Measurements from ENCODE around the gene PF4V1. TPM values are rescaled to one million over a fixed set of nuclear protein-coding genes. Genes with fewer than 3 reads are reported as not detected.

Gene PF4V1
- total and polyA plus RNA-seq, 7 donors, result not detected

DNA sequence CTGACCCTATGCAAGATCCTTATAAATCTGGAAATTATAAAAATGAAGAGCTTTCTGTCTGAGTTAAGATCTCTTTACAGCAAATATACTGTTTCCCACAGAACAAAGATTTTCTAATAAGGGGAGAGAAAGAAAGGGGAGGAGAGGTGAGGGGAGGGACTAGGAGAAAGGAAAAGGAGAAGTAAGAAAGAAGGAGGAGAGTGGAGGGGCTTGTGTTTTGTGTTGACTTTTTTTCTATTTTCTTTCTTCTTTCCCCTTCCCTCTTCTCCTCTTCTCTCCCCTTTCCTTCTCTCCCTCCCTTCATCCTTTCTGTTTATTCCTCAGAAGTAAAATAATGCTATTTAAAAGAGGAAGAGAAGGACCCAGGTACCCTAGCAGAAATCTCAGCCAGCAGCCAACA, 10.4 kb upstream of the PF4V1 start:
- no peaks in the 10 kb centered on the region for H3K36me3 ChIP-seq
- DNase-seq, result no peak
- TF ChIP-seq POLR2AphosphoS5 (IDR thresholded peaks at IDR 0.05) (no peak), POLR2A (IDR thresholded peaks at IDR 0.05) (no peak)
- peaks cover 0 to 3% (median 0%) of the 10 kb centered on the region in 3 donors for H3K27me3 ChIP-seq
- no peaks in the 10 kb centered on the region for H3K9me3 ChIP-seq
- H3K4me3 ChIP-seq, result no peak overlapping the region
- intact Hi-C loops (cut with DNase I), result no loop called here
- H3K4me1 ChIP-seq, result no peaks in the 10 kb centered on the region
- H3K27ac ChIP-seq, result no peak overlapping the region

- no peaks in the 10 kb centered on the region for H3K27me3 ChIP-seq
- no peaks in the 10 kb centered on the region for H3K36me3 ChIP-seq
- H3K27ac ChIP-seq, result no peak overlapping the region
- no peak for DNase-seq
- intact Hi-C loops (cut with DNase I), result no loop called here
- no peaks in the 10 kb centered on the region for H3K4me1 ChIP-seq
- no peak overlapping the region for H3K4me3 ChIP-seq
- TF ChIP-seq POLR2A (IDR thresholded peaks at IDR 0.05) (no peak), EP300 (IDR thresholded peaks at IDR 0.05) (no peak), POLR2AphosphoS5 (IDR thresholded peaks at IDR 0.05) (no peak)
- TF ChIP-seq, protein P1, sequence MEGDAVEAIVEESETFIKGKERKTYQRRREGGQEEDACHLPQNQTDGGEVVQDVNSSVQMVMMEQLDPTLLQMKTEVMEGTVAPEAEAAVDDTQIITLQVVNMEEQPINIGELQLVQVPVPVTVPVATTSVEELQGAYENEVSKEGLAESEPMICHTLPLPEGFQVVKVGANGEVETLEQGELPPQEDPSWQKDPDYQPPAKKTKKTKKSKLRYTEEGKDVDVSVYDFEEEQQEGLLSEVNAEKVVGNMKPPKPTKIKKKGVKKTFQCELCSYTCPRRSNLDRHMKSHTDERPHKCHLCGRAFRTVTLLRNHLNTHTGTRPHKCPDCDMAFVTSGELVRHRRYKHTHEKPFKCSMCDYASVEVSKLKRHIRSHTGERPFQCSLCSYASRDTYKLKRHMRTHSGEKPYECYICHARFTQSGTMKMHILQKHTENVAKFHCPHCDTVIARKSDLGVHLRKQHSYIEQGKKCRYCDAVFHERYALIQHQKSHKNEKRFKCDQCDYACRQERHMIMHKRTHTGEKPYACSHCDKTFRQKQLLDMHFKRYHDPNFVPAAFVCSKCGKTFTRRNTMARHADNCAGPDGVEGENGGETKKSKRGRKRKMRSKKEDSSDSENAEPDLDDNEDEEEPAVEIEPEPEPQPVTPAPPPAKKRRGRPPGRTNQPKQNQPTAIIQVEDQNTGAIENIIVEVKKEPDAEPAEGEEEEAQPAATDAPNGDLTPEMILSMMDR (IDR thresholded peaks at IDR 0.05), result no peak
- no peaks in the 10 kb centered on the region for H3K9me3 ChIP-seq
Measured at GRCh38 chr4:73843369-73843768, 9.7 kb upstream of the PF4V1 start.

- H3K4me3 ChIP-seq, result no peak overlapping the region
- H3K27me3 ChIP-seq, result no peaks in the 10 kb centered on the region
- no peak overlapping the region for H3K27ac ChIP-seq
- WGBS, 2 donors, result 77 to 79% methylated on average over 3 of the region's 3 CpGs
- H3K36me3 ChIP-seq, result no peaks in the 10 kb centered on the region
- H3K4me1 ChIP-seq, result no peaks in the 10 kb centered on the region
- TF ChIP-seq POLR2AphosphoS5 (IDR thresholded peaks at IDR 0.05) (no peak), POLR2A (IDR thresholded peaks at IDR 0.05) (no peak), EP300 (IDR thresholded peaks at IDR 0.05) (no peak)
- TF ChIP-seq, protein P1 (IDR thresholded peaks at IDR 0.05), result no peak
- DNase-seq, result no peak
- intact Hi-C loops (cut with DNase I), result no loop called here
- H3K9me3 ChIP-seq, result no peaks in the 10 kb centered on the region
Measured at GRCh38 chr4:73844345-73844744, 8.8 kb upstream of the PF4V1 start.

DNA sequence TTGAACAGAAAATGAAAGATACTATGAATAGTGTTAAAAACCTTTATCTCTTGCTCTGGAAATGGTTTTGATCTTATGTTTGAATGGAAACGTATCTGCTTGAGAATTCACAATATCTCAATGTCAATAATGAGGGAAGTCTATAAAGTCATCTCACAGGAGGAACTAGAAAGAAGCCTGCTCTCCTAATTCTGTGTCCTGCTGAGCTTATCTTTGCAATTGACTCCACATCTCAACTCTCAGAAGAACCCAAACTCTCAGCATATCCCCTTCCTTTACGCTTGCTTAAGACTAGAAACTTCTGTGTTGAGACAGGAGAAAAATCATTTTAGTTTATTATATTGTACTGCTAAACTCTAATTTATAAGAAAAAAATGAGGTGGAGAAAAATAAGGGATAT, 8.3 kb upstream of the PF4V1 start:
- Histone ChIP-seq H3K27me3 (no peaks in the 10 kb centered on the region), H3K4me3 (no peak overlapping the region), H3K4me1 (no peaks in the 10 kb centered on the region), H3K36me3 (no peaks in the 10 kb centered on the region), H3K27ac (no peak overlapping the region), H3K9me3 (no peaks in the 10 kb centered on the region)
- WGBS, 2 donors, result 68 to 71% methylated on average over 2 of the region's 2 CpGs
- intact Hi-C loops (cut with DNase I), result no loop called here
- DNase-seq, result no peak
- TF ChIP-seq EP300 (IDR thresholded peaks at IDR 0.05), result no peak
- TF ChIP-seq, protein P1 (IDR thresholded peaks at IDR 0.05), result no peak
- TF ChIP-seq POLR2A (IDR thresholded peaks at IDR 0.05), result no peak
- TF ChIP-seq POLR2AphosphoS5 (IDR thresholded peaks at IDR 0.05), result no peak

DNA sequence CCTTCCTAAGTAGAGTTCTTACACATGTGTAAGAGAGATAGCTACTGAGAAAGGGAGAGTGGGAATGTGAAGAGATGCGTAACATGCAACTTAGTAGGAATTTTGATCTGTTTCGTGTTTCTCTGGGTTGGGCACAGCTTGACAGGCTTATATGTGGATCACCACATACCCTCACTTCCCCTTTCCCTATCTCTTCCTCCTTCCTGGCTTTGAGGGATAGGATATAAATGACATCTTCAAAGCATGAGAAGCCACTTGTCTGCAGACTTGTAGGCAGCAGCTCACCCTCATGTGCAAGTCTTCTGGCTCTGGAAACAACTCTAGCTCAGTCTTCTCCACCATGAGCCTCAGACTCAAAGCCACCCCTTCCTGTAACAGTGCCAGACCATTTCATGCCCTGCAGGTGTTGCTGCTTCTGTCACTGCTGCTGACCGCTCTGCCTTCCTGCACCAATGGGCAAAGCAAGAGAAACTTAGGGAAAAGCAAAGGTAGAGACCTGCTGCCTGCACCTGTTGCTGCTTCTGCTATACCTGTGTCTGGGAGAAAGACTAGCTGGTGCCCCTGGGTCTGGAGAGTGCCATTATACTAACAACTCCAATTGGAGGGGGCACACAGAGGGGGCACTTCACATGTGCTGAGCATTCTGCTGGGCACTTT, 5.4 kb upstream of the PF4V1 start:
- Histone ChIP-seq H3K4me1 (no peaks in the 10 kb centered on the region), H3K27ac (no peak overlapping the region), H3K27me3 (no peaks in the 10 kb centered on the region), H3K36me3 (no peaks in the 10 kb centered on the region), H3K9me3 (no peaks in the 10 kb centered on the region), H3K4me3 (no peak overlapping the region)
- intact Hi-C loops (cut with DNase I), result no loop called here
- 87 to 97% methylated on average over 3 of the region's 3 CpGs for WGBS, 2 donors
- TF ChIP-seq, protein P1 (IDR thresholded peaks at IDR 0.05), result no peak
- TF ChIP-seq POLR2A (IDR thresholded peaks at IDR 0.05), result no peak
- TF ChIP-seq POLR2AphosphoS5 (IDR thresholded peaks at IDR 0.05), result no peak
- TF ChIP-seq EP300 (IDR thresholded peaks at IDR 0.05), result no peak
- DNase-seq, result no peak
